HG02973 (cell line): Measurements from ENCODE around the gene WDR37.

ENCODE experiments used
- ATAC-seq: cut with Tn5 transposase; IDR thresholded peaks from one replicate; pipeline ENCODE4 v1.9.1; 2021; ENCODE audit warnings: moderate library complexity; ENCODE audit not compliant: unreplicated experiment

Gene WDR37

GRCh38 chr10:1122349-1122748 is 66.2 kb downstream of the WDR37 start:
- ATAC-seq = no peak

- ATAC-seq = no peak
These were observed 67.0 kb downstream of the WDR37 start for GRCh38 chr10:1123198-1123597.

- no peak for ATAC-seq
These were observed 67.8 kb downstream of the WDR37 start for GRCh38 chr10:1123972-1124371.

- ATAC-seq = no peak
These were observed 68.6 kb downstream of the WDR37 start for GRCh38 chr10:1124796-1125195.

GRCh38 chr10:1126461-1126860 is 70.3 kb downstream of the WDR37 start:
- ATAC-seq = no peak

GRCh38 chr10:1127629-1128028 is 71.4 kb downstream of the WDR37 start:
- no peak for ATAC-seq

GRCh38 chr10:1128115-1128514 is 71.9 kb downstream of the WDR37 start:
- ATAC-seq = no peak

GRCh38 chr10:1128649-1129048 is 72.5 kb downstream of the WDR37 start:
- no peak for ATAC-seq

GRCh38 chr10:1130226-1130625 is 74.0 kb downstream of the WDR37 start:
- no peak for ATAC-seq

GRCh38 chr10:1130995-1131790 is 75.0 kb downstream of the WDR37 start:
- no peak for ATAC-seq

GRCh38 chr10:1132584-1132983 is 76.4 kb downstream of the WDR37 start:
- ATAC-seq = no peak

GRCh38 chr10:1133495-1134045 is 77.4 kb downstream of the WDR37 start:
- ATAC-seq = no peak

GRCh38 chr10:1134156-1134555 is 78.0 kb downstream of the WDR37 start:
- ATAC-seq = no peak

GRCh38 chr10:1136268-1136667 is 80.1 kb downstream of the WDR37 start:
- ATAC-seq = no peak

- no peak for ATAC-seq
These were observed 81.4 kb downstream of the WDR37 start for GRCh38 chr10:1137499-1138163.

GRCh38 chr10:1138529-1138928 is 82.3 kb downstream of the WDR37 start:
- ATAC-seq = no peak

- no peak for ATAC-seq
These were observed 85.1 kb downstream of the WDR37 start for GRCh38 chr10:1141261-1141660.

GRCh38 chr10:1141701-1142100 is 85.5 kb downstream of the WDR37 start:
- no peak for ATAC-seq

- ATAC-seq = no peak
These were observed 86.4 kb downstream of the WDR37 start for GRCh38 chr10:1142596-1142995.

GRCh38 chr10:1147810-1148209 is 91.6 kb downstream of the WDR37 start:
- no peak for ATAC-seq

- no peak for ATAC-seq
These were observed 92.8 kb downstream of the WDR37 start for GRCh38 chr10:1148855-1149605.
